ENCODE data around the gene SOD1.
"Not testable (repeated sequence)": the region's sequence is repeated elsewhere in the genome, so short reads cannot be mapped to it uniquely, and the experiment has no call there.

SOD1 gene

GRCh38 chr21:31654340-31654739 is 5.2 kb upstream of the SOD1 start:
- POLR2A ChIA-PET: interaction anchor here (0.6 kb wide), 1 partner anchor 1750 kb away, joined by 4 read pairs; no protein-coding TSS in a partner anchor
- no peak for DNase-seq (ENCODE audit: low read depth, low spot score)
- no peak overlapping the region for H3K4me3 ChIP-seq (ENCODE audit: low read depth, low read length)
- CTCF ChIA-PET: no interaction called here
- TF ChIP-seq, protein P1, sequence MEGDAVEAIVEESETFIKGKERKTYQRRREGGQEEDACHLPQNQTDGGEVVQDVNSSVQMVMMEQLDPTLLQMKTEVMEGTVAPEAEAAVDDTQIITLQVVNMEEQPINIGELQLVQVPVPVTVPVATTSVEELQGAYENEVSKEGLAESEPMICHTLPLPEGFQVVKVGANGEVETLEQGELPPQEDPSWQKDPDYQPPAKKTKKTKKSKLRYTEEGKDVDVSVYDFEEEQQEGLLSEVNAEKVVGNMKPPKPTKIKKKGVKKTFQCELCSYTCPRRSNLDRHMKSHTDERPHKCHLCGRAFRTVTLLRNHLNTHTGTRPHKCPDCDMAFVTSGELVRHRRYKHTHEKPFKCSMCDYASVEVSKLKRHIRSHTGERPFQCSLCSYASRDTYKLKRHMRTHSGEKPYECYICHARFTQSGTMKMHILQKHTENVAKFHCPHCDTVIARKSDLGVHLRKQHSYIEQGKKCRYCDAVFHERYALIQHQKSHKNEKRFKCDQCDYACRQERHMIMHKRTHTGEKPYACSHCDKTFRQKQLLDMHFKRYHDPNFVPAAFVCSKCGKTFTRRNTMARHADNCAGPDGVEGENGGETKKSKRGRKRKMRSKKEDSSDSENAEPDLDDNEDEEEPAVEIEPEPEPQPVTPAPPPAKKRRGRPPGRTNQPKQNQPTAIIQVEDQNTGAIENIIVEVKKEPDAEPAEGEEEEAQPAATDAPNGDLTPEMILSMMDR (IDR thresholded peaks at IDR 0.05; ENCODE audit: insufficient read depth, low read length, missing control alignments): no peak

DNA sequence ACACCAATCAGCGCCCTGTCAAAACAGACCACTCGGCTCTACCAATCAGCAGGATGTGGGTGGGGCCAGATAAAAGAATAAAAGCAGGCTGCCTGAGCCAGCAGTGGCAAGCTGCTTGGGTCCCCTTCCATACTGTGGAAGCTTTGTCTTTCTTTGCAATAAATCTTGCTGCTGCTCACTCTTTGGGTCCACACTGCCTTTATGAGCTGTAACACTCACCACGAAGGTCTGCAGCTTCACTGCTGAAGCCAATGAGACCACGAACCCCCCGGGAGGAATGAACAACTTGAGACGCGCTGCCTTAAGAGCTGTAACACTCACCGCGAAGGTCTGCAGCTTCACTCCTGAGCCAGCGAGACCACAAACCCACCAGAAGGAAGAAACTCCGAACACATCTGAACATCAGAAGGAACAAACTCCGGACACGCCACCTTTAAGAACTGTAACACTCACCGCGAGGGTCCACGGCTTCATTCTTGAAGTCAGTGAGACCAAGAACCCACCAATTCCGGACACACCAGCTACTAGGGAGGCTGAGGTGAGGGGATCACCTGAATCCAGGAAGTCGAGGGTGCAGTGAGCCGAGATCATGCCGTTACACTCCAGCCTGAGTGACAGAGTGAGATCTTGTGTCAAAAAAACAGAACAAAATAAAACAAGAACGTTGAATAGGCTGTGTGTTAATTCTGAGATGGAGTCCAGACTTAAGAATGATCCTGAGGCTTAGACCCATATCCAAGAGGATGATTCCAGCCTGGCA is 4.5 kb upstream of the SOD1 start:
- H3K4me3 ChIP-seq (ENCODE audit: low read depth, low read length); DNase-seq (ENCODE audit: low read depth, low spot score); CTCF ChIA-PET: not testable (repeated sequence)
- POLR2A ChIA-PET: interaction anchor here (0.6 kb wide), 1 partner anchor 1750 kb away, joined by 4 read pairs; no protein-coding TSS in a partner anchor

- DNase-seq (ENCODE audit: low read depth, low spot score): no peak
- CTCF ChIA-PET: no interaction called here
- no peak overlapping the region for H3K4me3 ChIP-seq (ENCODE audit: low read depth, low read length)
- POLR2A ChIA-PET: no interaction called here
- TF ChIP-seq, protein P1 (IDR thresholded peaks at IDR 0.05; ENCODE audit: insufficient read depth, low read length, missing control alignments): no peak
These were observed 3.0 kb upstream of the SOD1 start for GRCh38 chr21:31656199-31657095.

GRCh38 chr21:31658053-31658452 is 1.4 kb upstream of the SOD1 start:
- ChIA-PET CTCF (no interaction called here), POLR2A (no interaction called here)
- no peak overlapping the region for H3K4me3 ChIP-seq (ENCODE audit: low read depth, low read length)
- TF ChIP-seq, protein P1 (IDR thresholded peaks at IDR 0.05; ENCODE audit: insufficient read depth, low read length, missing control alignments): no peak
- DNase-seq (ENCODE audit: low read depth, low spot score): no peak

DNA sequence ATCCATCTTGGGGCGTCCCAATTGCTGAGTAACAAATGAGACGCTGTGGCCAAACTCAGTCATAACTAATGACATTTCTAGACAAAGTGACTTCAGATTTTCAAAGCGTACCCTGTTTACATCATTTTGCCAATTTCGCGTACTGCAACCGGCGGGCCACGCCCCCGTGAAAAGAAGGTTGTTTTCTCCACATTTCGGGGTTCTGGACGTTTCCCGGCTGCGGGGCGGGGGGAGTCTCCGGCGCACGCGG is 282 bp upstream of the SOD1 start:
- ChIA-PET CTCF (no interaction called here), POLR2A (no interaction called here)
- DNase-seq (ENCODE audit: low read depth, low spot score): no peak
- TF ChIP-seq, protein P1 (IDR thresholded peaks at IDR 0.05; ENCODE audit: insufficient read depth, low read length, missing control alignments): no peak
- peak overlapping the region; percentile 99 for H3K4me3 ChIP-seq (ENCODE audit: low read depth, low read length)

DNA sequence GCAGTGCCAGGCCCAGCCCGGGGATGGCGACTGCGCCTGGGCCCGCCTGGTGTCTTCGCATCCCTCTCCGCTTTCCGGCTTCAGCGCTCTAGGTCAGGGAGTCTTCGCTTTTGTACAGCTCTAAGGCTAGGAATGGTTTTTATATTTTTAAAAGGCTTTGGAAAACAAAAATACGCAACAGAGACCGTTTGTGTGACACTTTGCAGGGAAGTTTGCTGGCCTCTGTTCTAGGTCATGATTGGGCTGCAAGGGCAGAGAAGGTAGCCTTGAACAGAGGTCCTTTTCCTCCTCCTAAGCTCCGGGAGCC is 719 bp downstream of the SOD1 start:
- CTCF ChIA-PET: interaction anchor here (1.0 kb wide), 1 partner anchor 16 kb away, joined by 3 read pairs; no protein-coding TSS in a partner anchor
- POLR2A ChIA-PET: interaction anchor here (0.7 kb wide), 1 partner anchor 497 kb away, joined by 3 read pairs; no protein-coding TSS in a partner anchor
- peak overlapping the region; percentile 99 for H3K4me3 ChIP-seq (ENCODE audit: low read depth, low read length)
- TF ChIP-seq, protein P1 (IDR thresholded peaks at IDR 0.05; ENCODE audit: insufficient read depth, low read length, missing control alignments): no peak
- DNase-seq (ENCODE audit: low read depth, low spot score): no peak
